NOMO-1 treated with dmso at 0.1 percent for 144 hours (cell line): ENCODE data around the gene PEAK1.

Experiments
- DNase-seq: peaks from one replicate; lab custom pipeline; 2025; ENCODE audit not compliant: unreplicated experiment; lab: John Stamatoyannopoulos, UW

PEAK1 gene

GRCh38 chr15:77068633-77069032, 351.3 kb downstream of the PEAK1 start:
- DNase-seq = no peak

GRCh38 chr15:77067691-77068367, 352.1 kb downstream of the PEAK1 start:
- DNase-seq = no peak

GRCh38 chr15:77066971-77067690, 352.8 kb downstream of the PEAK1 start:
- DNase-seq = no peak

GRCh38 chr15:77064539-77065308, 355.2 kb downstream of the PEAK1 start:
- DNase-seq = no peak

- DNase-seq = no peak
Observed at GRCh38 chr15:77064063-77064462, 355.8 kb downstream of the PEAK1 start.

GRCh38 chr15:77063249-77063648, 356.7 kb downstream of the PEAK1 start:
- DNase-seq = no peak

GRCh38 chr15:77060546-77060945, 359.4 kb downstream of the PEAK1 start:
- no peak for DNase-seq

GRCh38 chr15:77059786-77060361, 360.0 kb downstream of the PEAK1 start:
- no peak for DNase-seq

- DNase-seq = no peak
Observed at GRCh38 chr15:77058468-77058867, 361.4 kb downstream of the PEAK1 start.

- no peak for DNase-seq
Observed at GRCh38 chr15:77057685-77058084, 362.2 kb downstream of the PEAK1 start.

- no peak for DNase-seq
Observed at GRCh38 chr15:77057072-77057471, 362.8 kb downstream of the PEAK1 start.

GRCh38 chr15:77053709-77054108, 366.2 kb downstream of the PEAK1 start:
- DNase-seq = no peak

- no peak for DNase-seq
Observed at GRCh38 chr15:77052556-77052955, 367.3 kb downstream of the PEAK1 start.
